ENCODE data around the gene PLAGL2.

The PLAGL2 gene

DNA sequence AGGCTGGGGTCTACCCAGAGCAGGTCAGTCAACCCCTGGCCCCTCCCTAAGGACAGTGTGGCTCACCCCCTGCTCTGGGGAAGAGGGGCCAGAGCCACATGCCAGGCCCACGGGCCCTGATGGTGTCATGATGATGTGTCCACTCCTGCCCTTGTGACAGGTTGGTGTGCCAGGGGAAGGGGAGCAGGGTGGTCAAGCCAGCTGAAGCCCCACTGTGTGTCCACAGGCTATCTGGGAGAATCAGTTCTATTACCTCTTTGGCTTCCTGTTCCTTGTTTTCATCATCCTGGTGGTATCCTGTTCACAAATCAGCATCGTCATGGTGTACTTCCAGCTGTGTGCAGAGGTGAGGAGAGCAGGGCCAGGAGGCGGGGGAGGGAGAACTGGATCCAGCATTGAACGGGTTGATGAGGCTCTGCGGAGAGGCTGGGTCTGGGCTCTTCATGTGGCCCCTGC lies 47.7 kb downstream of the PLAGL2 start:
- H2BK5ac ChIP-seq (ENCODE audit: low read depth, low read length, poor library complexity): no peak overlapping the region
- peaks cover 51 to 65% of the 10 kb centered on the region in 2 experiments for H3K36me3 ChIP-seq (ENCODE audit: control insufficient read depth in 1 of 2, insufficient read depth in 2 of 2, low read length in 2 of 2)
- H3K18ac ChIP-seq (ENCODE audit: low read length): no peak overlapping the region
- no peak overlapping the region for H2AK5ac ChIP-seq (ENCODE audit: low read length)
- no peak overlapping the region for H3K27ac ChIP-seq (ENCODE audit: low read depth, low read length)
- no peak overlapping the region for H3K4ac ChIP-seq (ENCODE audit: low read depth, low read length)
- H2BK12ac ChIP-seq (ENCODE audit: low read length): no peak overlapping the region
- H3K27me3 ChIP-seq (ENCODE audit: insufficient read depth, low read length): no peaks in the 10 kb centered on the region
- DNase-seq: no peak
- H3K9me3 ChIP-seq (ENCODE audit: insufficient read depth, low read depth, low read length): no peaks in the 10 kb centered on the region
- no peak overlapping the region for H2AFZ ChIP-seq (ENCODE audit: insufficient read depth, low read length, poor library complexity)
- H3K14ac ChIP-seq (ENCODE audit: low read length): no peak overlapping the region
- H2BK120ac ChIP-seq (ENCODE audit: insufficient read depth, low read length, poor library complexity): no peak overlapping the region
- H3K4me2 ChIP-seq (ENCODE audit: low read length): no peak overlapping the region
- no peak overlapping the region for H4K91ac ChIP-seq (ENCODE audit: low read depth, low read length)
- no peak overlapping the region for H4K12ac ChIP-seq (ENCODE audit: low read depth, low read length)
- no peak overlapping the region for H3K23ac ChIP-seq (ENCODE audit: low read length)
- no peak overlapping the region for H3K4me3 ChIP-seq (ENCODE audit: low read depth, low read length)
- no peaks in the 10 kb centered on the region for H3K79me2 ChIP-seq (ENCODE audit: control insufficient read depth, insufficient read depth, low read length, poor library complexity)
- no CpG with 5 or more reads among the region's 5 CpGs for WGBS (ENCODE audit: extremely low coverage, insufficient coverage, insufficient read length)
- H3K4me1 ChIP-seq (ENCODE audit: control insufficient read depth in 1 of 2, insufficient read depth in 2 of 2, low read length in 2 of 2): no peaks in the 10 kb centered on the region
- no peak overlapping the region for H3K9ac ChIP-seq (ENCODE audit: low read length)
- H3K79me1 ChIP-seq (ENCODE audit: low read length): no peaks in the 10 kb centered on the region
- no peak overlapping the region for H4K8ac ChIP-seq (ENCODE audit: low read depth, low read length)

GRCh38 chr20:32158943-32159660 lies 48.4 kb downstream of the PLAGL2 start:
- no peak overlapping the region for H2BK12ac ChIP-seq (ENCODE audit: low read length)
- no peak overlapping the region for H2BK5ac ChIP-seq (ENCODE audit: low read depth, low read length, poor library complexity)
- H3K9ac ChIP-seq (ENCODE audit: low read length): peak overlapping the region; percentile 21
- no peak overlapping the region for H3K14ac ChIP-seq (ENCODE audit: low read length)
- no peak overlapping the region for H3K18ac ChIP-seq (ENCODE audit: low read length)
- DNase-seq: no peak
- H3K79me1 ChIP-seq (ENCODE audit: low read length): no peaks in the 10 kb centered on the region
- H4K8ac ChIP-seq (ENCODE audit: low read depth, low read length): no peak overlapping the region
- no peak overlapping the region for H3K4ac ChIP-seq (ENCODE audit: low read depth, low read length)
- H3K4me2 ChIP-seq (ENCODE audit: low read length): no peak overlapping the region
- no peaks in the 10 kb centered on the region for H3K27me3 ChIP-seq (ENCODE audit: insufficient read depth, low read length)
- H3K23ac ChIP-seq (ENCODE audit: low read length): no peak overlapping the region
- H2AK5ac ChIP-seq (ENCODE audit: low read length): no peak overlapping the region
- H4K91ac ChIP-seq (ENCODE audit: low read depth, low read length): no peak overlapping the region
- H3K27ac ChIP-seq (ENCODE audit: low read depth, low read length): no peak overlapping the region
- H3K36me3 ChIP-seq (ENCODE audit: control insufficient read depth in 1 of 2, insufficient read depth in 2 of 2, low read length in 2 of 2): peaks cover 47 to 62% of the 10 kb centered on the region in 2 experiments
- H3K79me2 ChIP-seq (ENCODE audit: control insufficient read depth, insufficient read depth, low read length, poor library complexity): no peaks in the 10 kb centered on the region
- H2AFZ ChIP-seq (ENCODE audit: insufficient read depth, low read length, poor library complexity): no peak overlapping the region
- H4K12ac ChIP-seq (ENCODE audit: low read depth, low read length): no peak overlapping the region
- no peak overlapping the region for H3K4me3 ChIP-seq (ENCODE audit: low read depth, low read length)
- no CpG with 5 or more reads among the region's 4 CpGs for WGBS (ENCODE audit: extremely low coverage, insufficient coverage, insufficient read length)
- H2BK120ac ChIP-seq (ENCODE audit: insufficient read depth, low read length, poor library complexity): no peak overlapping the region
- H3K9me3 ChIP-seq (ENCODE audit: insufficient read depth, low read depth, low read length): no peaks in the 10 kb centered on the region
- no peaks in the 10 kb centered on the region for H3K4me1 ChIP-seq (ENCODE audit: control insufficient read depth in 1 of 2, insufficient read depth in 2 of 2, low read length in 2 of 2)

DNA sequence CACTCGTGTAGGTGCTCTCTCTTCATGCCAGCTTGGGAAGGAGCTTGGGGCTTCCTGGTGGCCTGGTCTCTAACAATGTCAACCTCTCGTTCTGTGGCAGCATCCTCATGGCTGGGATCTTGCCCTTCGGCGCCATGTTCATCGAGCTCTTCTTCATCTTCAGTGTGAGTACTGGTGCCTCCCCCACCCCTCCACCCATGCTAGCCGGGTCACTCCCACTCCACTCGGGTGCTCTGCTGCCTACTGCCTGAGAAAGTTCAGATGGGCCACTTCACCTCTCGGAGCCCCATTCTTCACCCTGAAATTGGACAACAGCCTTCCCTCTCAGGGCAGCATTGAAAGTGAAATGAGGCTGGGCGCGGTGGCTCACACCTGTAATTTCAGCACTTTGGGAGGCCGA lies 49.2 kb downstream of the PLAGL2 start:
- H3K4me2 ChIP-seq (ENCODE audit: low read length): no peak overlapping the region
- no peak overlapping the region for H3K27ac ChIP-seq (ENCODE audit: low read depth, low read length)
- H3K9me3 ChIP-seq (ENCODE audit: insufficient read depth, low read depth, low read length): no peaks in the 10 kb centered on the region
- no peak overlapping the region for H3K4ac ChIP-seq (ENCODE audit: low read depth, low read length)
- H3K23ac ChIP-seq (ENCODE audit: low read length): no peak overlapping the region
- no peak for DNase-seq
- H3K18ac ChIP-seq (ENCODE audit: low read length): no peak overlapping the region
- no peaks in the 10 kb centered on the region for H3K79me1 ChIP-seq (ENCODE audit: low read length)
- no peaks in the 10 kb centered on the region for H3K4me1 ChIP-seq (ENCODE audit: control insufficient read depth in 1 of 2, insufficient read depth in 2 of 2, low read length in 2 of 2)
- no peak overlapping the region for H3K14ac ChIP-seq (ENCODE audit: low read length)
- no CpG with 5 or more reads among the region's 11 CpGs for WGBS (ENCODE audit: extremely low coverage, insufficient coverage, insufficient read length)
- no peak overlapping the region for H4K8ac ChIP-seq (ENCODE audit: low read depth, low read length)
- no peaks in the 10 kb centered on the region for H3K27me3 ChIP-seq (ENCODE audit: insufficient read depth, low read length)
- H3K79me2 ChIP-seq (ENCODE audit: control insufficient read depth, insufficient read depth, low read length, poor library complexity): no peaks in the 10 kb centered on the region
- peaks cover 50 to 65% of the 10 kb centered on the region in 2 experiments for H3K36me3 ChIP-seq (ENCODE audit: control insufficient read depth in 1 of 2, insufficient read depth in 2 of 2, low read length in 2 of 2)
- H3K4me3 ChIP-seq (ENCODE audit: low read depth, low read length): no peak overlapping the region
- no peak overlapping the region for H2BK120ac ChIP-seq (ENCODE audit: insufficient read depth, low read length, poor library complexity)
- H4K12ac ChIP-seq (ENCODE audit: low read depth, low read length): no peak overlapping the region
- no peak overlapping the region for H2AFZ ChIP-seq (ENCODE audit: insufficient read depth, low read length, poor library complexity)
- H2BK12ac ChIP-seq (ENCODE audit: low read length): no peak overlapping the region
- H3K9ac ChIP-seq (ENCODE audit: low read length): no peak overlapping the region
- H4K91ac ChIP-seq (ENCODE audit: low read depth, low read length): no peak overlapping the region
- no peak overlapping the region for H2BK5ac ChIP-seq (ENCODE audit: low read depth, low read length, poor library complexity)
- H2AK5ac ChIP-seq (ENCODE audit: low read length): no peak overlapping the region

DNA sequence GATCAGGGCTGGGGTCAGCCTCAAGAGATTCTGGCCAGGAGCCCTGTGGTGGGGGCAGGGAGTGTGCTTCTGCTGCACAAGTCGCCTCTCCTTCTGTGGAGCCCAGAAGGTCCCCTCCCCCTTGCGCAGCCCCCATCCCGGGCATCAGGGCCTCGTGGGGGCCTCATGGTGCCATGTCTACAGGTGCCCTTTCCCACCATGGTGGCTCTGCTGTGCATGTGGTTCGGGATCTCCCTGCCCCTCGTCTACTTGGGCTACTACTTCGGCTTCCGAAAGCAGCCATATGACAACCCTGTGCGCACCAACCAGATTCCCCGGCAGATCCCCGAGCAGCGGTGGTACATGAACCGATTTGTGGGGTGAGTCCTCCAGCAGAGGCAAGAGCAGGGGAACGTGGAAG lies 49.9 kb downstream of the PLAGL2 start:
- Histone ChIP-seq H3K4me3 (ENCODE audit: low read depth, low read length) (peak overlapping the region; percentile 30), H2AFZ (ENCODE audit: insufficient read depth, low read length, poor library complexity) (no peak overlapping the region), H4K91ac (ENCODE audit: low read depth, low read length) (no peak overlapping the region), H3K27me3 (ENCODE audit: insufficient read depth, low read length) (no peaks in the 10 kb centered on the region), H3K79me1 (ENCODE audit: low read length) (no peaks in the 10 kb centered on the region), H2BK120ac (ENCODE audit: insufficient read depth, low read length, poor library complexity) (no peak overlapping the region), H3K36me3 (ENCODE audit: control insufficient read depth in 1 of 2, insufficient read depth in 2 of 2, low read length in 2 of 2) (peaks cover 50 to 68% of the 10 kb centered on the region in 2 experiments), H3K27ac (ENCODE audit: low read depth, low read length) (no peak overlapping the region), H3K14ac (ENCODE audit: low read length) (no peak overlapping the region), H4K8ac (ENCODE audit: low read depth, low read length) (no peak overlapping the region), H3K9ac (ENCODE audit: low read length) (no peak overlapping the region), H3K9me3 (ENCODE audit: insufficient read depth, low read depth, low read length) (no peaks in the 10 kb centered on the region), H3K79me2 (ENCODE audit: control insufficient read depth, insufficient read depth, low read length, poor library complexity) (no peaks in the 10 kb centered on the region), H3K18ac (ENCODE audit: low read length) (no peak overlapping the region), H2BK12ac (ENCODE audit: low read length) (no peak overlapping the region), H3K4ac (ENCODE audit: low read depth, low read length) (no peak overlapping the region), H3K4me2 (ENCODE audit: low read length) (no peak overlapping the region), H2AK5ac (ENCODE audit: low read length) (no peak overlapping the region), H4K12ac (ENCODE audit: low read depth, low read length) (no peak overlapping the region), H3K4me1 (ENCODE audit: control insufficient read depth in 1 of 2, insufficient read depth in 2 of 2, low read length in 2 of 2) (no peaks in the 10 kb centered on the region), H2BK5ac (ENCODE audit: low read depth, low read length, poor library complexity) (no peak overlapping the region), H3K23ac (ENCODE audit: low read length) (no peak overlapping the region)
- DNase-seq: no peak
- no CpG with 5 or more reads among the region's 14 CpGs for WGBS (ENCODE audit: extremely low coverage, insufficient coverage, insufficient read length)

All from trophoblast cell (in vitro differentiated cells and primary cell).